Prostate gland (tissue), 2 donors: ENCODE measurements around the gene RDX.

Experiments
- CTCF ChIP-seq, 4 experiments: fragments of 200-600 bp in 2 of 4; fragments of 450-650 bp in 2 of 4; sonication (generic) in 2 of 4; IDR thresholded peaks; 1 replicate in 3 of 4; 2 replicates in 1 of 4; pipeline ENCODE4 v1.5.1; 2016 to 2019; ENCODE audit warnings: antibody characterized with exemption in 4 of 4, mild to moderate bottlenecking in 2 of 4, moderate library complexity in 2 of 4
- POLR2A ChIP-seq: fragments of 450-650 bp; IDR thresholded peaks from one replicate; pipeline ENCODE4 v1.6.1; 2016; ENCODE audit warnings: antibody characterized with exemption, mild to moderate bottlenecking

- no peak for TF ChIP-seq CTCF (IDR thresholded peaks at IDR 0.05)
- no peak for TF ChIP-seq POLR2A
These were observed 117.3 kb downstream of the RDX start for GRCh38 chr11:110179064-110179463.
